ENCODE data around the gene MAPK9. TPM values are rescaled to one million over a fixed set of nuclear protein-coding genes. Genes with fewer than 3 reads are reported as not detected.

Gene MAPK9
- total RNA-seq, 4 donors from 2014 or later = 17.6 to 21.8 (median 19.5) TPM

DNA sequence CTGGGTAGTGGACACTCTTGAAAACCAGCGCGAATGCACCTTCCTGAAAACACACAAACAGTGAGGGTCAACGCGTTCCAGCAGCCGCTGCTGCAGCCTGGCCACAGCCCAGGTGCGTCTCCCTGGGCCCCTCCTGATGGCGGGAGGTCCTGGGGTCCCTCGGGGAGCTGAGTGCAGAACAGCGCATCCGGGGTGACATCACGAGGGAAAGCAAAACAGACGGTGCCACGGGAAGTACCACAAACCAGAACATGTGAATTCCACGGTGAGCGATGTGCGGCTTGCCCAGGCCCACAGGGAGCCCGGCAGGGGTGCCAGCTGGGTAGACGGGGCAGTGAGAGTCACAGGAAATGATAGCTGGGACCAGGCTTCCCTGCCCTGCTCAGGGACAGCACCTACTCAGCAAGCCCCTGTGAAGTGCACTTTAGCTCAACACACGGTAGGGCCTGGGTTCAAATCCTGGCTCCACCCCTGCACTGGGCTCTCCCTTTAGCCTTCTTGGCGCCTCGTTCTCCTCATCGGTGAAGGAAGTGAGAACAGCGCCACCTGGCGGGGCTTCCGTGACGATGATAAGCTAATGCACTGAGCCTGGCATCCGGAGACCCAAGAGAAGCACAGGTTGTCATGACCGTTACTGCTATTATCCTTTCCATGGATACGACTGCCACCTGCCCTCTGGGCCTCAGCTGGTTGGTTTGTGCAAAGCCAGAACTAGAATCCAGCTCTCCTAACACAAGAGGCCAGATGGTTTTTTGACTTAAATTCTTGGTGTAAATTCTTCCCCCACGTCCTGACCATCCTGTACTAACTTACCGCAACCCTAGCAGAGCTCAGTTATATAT is 36.6 kb upstream of the MAPK9 start:
- Histone ChIP-seq H3K36me3 (no peaks in the 10 kb centered on the region), H3K4me1 (peaks cover 13% of the 10 kb centered on the region), H3K4me3 (no peak overlapping the region), H3K27me3 (no peaks in the 10 kb centered on the region), H3K27ac (no peak overlapping the region), H3K9me3 (no peaks in the 10 kb centered on the region)
- TF ChIP-seq CTCF (IDR thresholded peaks at IDR 0.05) = peak; percentile 13 to 69
- TF ChIP-seq POLR2AphosphoS5 (IDR thresholded peaks at IDR 0.05) = no peak
- no peak for TF ChIP-seq POLR2A (IDR thresholded peaks at IDR 0.05)
- 79% methylated on average over 24 of the region's 31 CpGs for WGBS
- DNase-seq (ENCODE audit: low spot score in 2 of 2) = peak; percentile 90 to 92

DNA sequence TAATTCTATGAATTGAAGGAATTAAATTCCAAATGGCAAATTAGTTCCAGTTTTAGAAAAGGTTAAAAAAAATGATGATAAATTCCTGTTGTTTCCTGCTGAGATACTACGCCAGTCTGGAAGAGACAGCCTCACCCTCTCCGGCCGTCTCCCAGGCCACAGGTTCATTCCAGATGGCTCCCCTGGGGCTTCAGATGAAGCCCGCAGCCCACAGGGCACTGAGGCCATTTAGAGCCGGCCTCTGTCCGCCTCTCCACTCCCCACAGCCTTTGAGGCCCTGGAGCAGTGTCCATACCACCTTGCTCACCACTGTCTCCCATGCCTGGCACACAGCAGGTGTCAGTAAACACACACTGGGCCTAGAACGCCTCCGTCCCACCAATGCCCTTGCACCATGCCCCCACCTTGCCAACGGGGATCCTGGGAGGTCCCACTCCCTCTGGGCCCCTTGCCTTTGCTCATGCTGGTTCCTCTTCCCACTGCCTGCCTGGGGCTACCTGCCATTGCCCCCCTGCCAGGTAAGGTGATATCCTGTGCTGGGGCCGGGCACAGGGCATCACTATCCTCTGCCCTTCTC is 35.2 kb upstream of the MAPK9 start:
- Histone ChIP-seq H3K4me1 (peaks cover 7% of the 10 kb centered on the region), H3K27ac (no peak overlapping the region), H3K9me3 (no peaks in the 10 kb centered on the region), H3K36me3 (no peaks in the 10 kb centered on the region), H3K27me3 (no peaks in the 10 kb centered on the region), H3K4me3 (no peak overlapping the region)
- 83% methylated on average over 9 of the region's 10 CpGs for WGBS
- no peak for DNase-seq (ENCODE audit: low spot score in 2 of 2)
- no peak for TF ChIP-seq POLR2A (IDR thresholded peaks at IDR 0.05)
- no peak for TF ChIP-seq POLR2AphosphoS5 (IDR thresholded peaks at IDR 0.05)
- no peak for TF ChIP-seq CTCF (IDR thresholded peaks at IDR 0.05)
- no peak for TF ChIP-seq EP300 (IDR thresholded peaks at IDR 0.05)

- no peaks in the 10 kb centered on the region for H3K36me3 ChIP-seq
- TF ChIP-seq CTCF (IDR thresholded peaks at IDR 0.05) (no peak), EP300 (IDR thresholded peaks at IDR 0.05) (no peak), POLR2AphosphoS5 (IDR thresholded peaks at IDR 0.05) (no peak), POLR2A (IDR thresholded peaks at IDR 0.05) (no peak)
- H3K4me3 ChIP-seq = no peak overlapping the region
- H3K27me3 ChIP-seq = no peaks in the 10 kb centered on the region
- no peak for DNase-seq (ENCODE audit: low spot score in 2 of 2)
- 85% methylated on average over 6 of the region's 8 CpGs for WGBS
- no peaks in the 10 kb centered on the region for H3K4me1 ChIP-seq
- no peaks in the 10 kb centered on the region for H3K9me3 ChIP-seq
- no peak overlapping the region for H3K27ac ChIP-seq
These were observed 32.7 kb upstream of the MAPK9 start for GRCh38 chr5:180324601-180324950.

- no peak for DNase-seq (ENCODE audit: low spot score in 2 of 2)
- WGBS = 62% methylated on average over 11 of the region's 11 CpGs
- Histone ChIP-seq H3K27me3 (no peaks in the 10 kb centered on the region), H3K27ac (no peak overlapping the region), H3K9me3 (no peaks in the 10 kb centered on the region), H3K4me1 (no peaks in the 10 kb centered on the region), H3K36me3 (no peaks in the 10 kb centered on the region), H3K4me3 (no peak overlapping the region)
- TF ChIP-seq POLR2A (IDR thresholded peaks at IDR 0.05) (no peak), EP300 (IDR thresholded peaks at IDR 0.05) (no peak), CTCF (IDR thresholded peaks at IDR 0.05) (no peak), POLR2AphosphoS5 (IDR thresholded peaks at IDR 0.05) (no peak)
These were observed 32.2 kb upstream of the MAPK9 start for GRCh38 chr5:180323941-180324600.

- no peaks in the 10 kb centered on the region for H3K9me3 ChIP-seq
- peaks cover 3% of the 10 kb centered on the region for H3K36me3 ChIP-seq
- TF ChIP-seq POLR2AphosphoS5 (IDR thresholded peaks at IDR 0.05) = no peak
- TF ChIP-seq POLR2A (IDR thresholded peaks at IDR 0.05) = no peak
- no peak for TF ChIP-seq CTCF (IDR thresholded peaks at IDR 0.05)
- no peak for TF ChIP-seq EP300 (IDR thresholded peaks at IDR 0.05)
- H3K27ac ChIP-seq = no peak overlapping the region
- H3K4me3 ChIP-seq = no peak overlapping the region
- no peaks in the 10 kb centered on the region for H3K4me1 ChIP-seq
- no peaks in the 10 kb centered on the region for H3K27me3 ChIP-seq
- 96% methylated on average over 14 of the region's 14 CpGs for WGBS
- DNase-seq (ENCODE audit: low spot score in 2 of 2) = no peak
These were observed 31.3 kb upstream of the MAPK9 start for GRCh38 chr5:180323160-180323559.

Measured in suprapubic skin (tissue), 4 donors.